ENCODE results near the gene GMPPA.

The GMPPA gene

GRCh38 chr2:219516888-219517287 is 18.2 kb downstream of the GMPPA start:
- H3K27ac ChIP-seq: no peak overlapping the region
- H3K9me3 ChIP-seq: no peaks in the 10 kb centered on the region
- peaks cover 0 to 38% of the 10 kb centered on the region in 2 donors for H3K27me3 ChIP-seq
- no peak for TF ChIP-seq CTCF (IDR thresholded peaks at IDR 0.05)
- H3K4me1 ChIP-seq: peaks cover 0 to 26% (median 16%) of the 10 kb centered on the region in 4 donors
- no peaks in the 10 kb centered on the region for H3K36me3 ChIP-seq
- no peak overlapping the region for H3K4me3 ChIP-seq
- no peak for DNase-seq
- intact Hi-C loops (cut with DNase I; ENCODE audit: low total_unique reads): no loop called here

- no peak for DNase-seq
- Histone ChIP-seq H3K4me1 (peaks cover 0 to 34% (median 27%) of the 10 kb centered on the region in 4 donors), H3K27me3 (peaks cover 0 to 25% of the 10 kb centered on the region in 2 donors), H3K4me3 (no peak overlapping the region), H3K9me3 (no peaks in the 10 kb centered on the region), H3K36me3 (no peaks in the 10 kb centered on the region), H3K27ac (no peak overlapping the region)
- intact Hi-C loops (cut with DNase I; ENCODE audit: low total_unique reads): no loop called here
- TF ChIP-seq CTCF (IDR thresholded peaks at IDR 0.05): no peak
Measured at GRCh38 chr2:219517954-219518778, 19.5 kb downstream of the GMPPA start.

GRCh38 chr2:219519526-219519916 is 20.8 kb downstream of the GMPPA start:
- Histone ChIP-seq H3K36me3 (no peaks in the 10 kb centered on the region), H3K27me3 (peaks cover 0 to 14% of the 10 kb centered on the region in 2 donors)

GRCh38 chr2:219520079-219520478 is 21.4 kb downstream of the GMPPA start:
- no peak overlapping the region for H3K4me3 ChIP-seq
- H3K4me1 ChIP-seq: peaks cover 0 to 25% (median 19%) of the 10 kb centered on the region in 4 donors
- no peaks in the 10 kb centered on the region for H3K9me3 ChIP-seq
- TF ChIP-seq CTCF (IDR thresholded peaks at IDR 0.05): no peak
- no peak for DNase-seq
- H3K36me3 ChIP-seq: no peaks in the 10 kb centered on the region
- H3K27ac ChIP-seq: no peak overlapping the region
- H3K27me3 ChIP-seq: peaks cover 0 to 8% of the 10 kb centered on the region in 2 donors
- intact Hi-C loops (cut with DNase I; ENCODE audit: low total_unique reads): no loop called here

More at GRCh38 chr2:219519526-219519916, 20.8 kb downstream of the GMPPA start:
- Histone ChIP-seq H3K4me1 (peaks cover 0 to 27% (median 20%) of the 10 kb centered on the region in 4 donors), H3K9me3 (no peaks in the 10 kb centered on the region), H3K4me3 (no peak overlapping the region), H3K27ac (no peak overlapping the region)
- DNase-seq: no peak
- intact Hi-C loops (cut with DNase I; ENCODE audit: low total_unique reads): no loop called here
- no peak for TF ChIP-seq CTCF (IDR thresholded peaks at IDR 0.05)

- intact Hi-C loops (cut with DNase I; ENCODE audit: low total_unique reads): no loop called here
- no peaks in the 10 kb centered on the region for H3K36me3 ChIP-seq
- no peaks in the 10 kb centered on the region for H3K9me3 ChIP-seq
- H3K4me1 ChIP-seq: peaks cover 0 to 25% (median 19%) of the 10 kb centered on the region in 4 donors
- TF ChIP-seq CTCF (IDR thresholded peaks at IDR 0.05): peak; percentile 59 to 65
- H3K27ac ChIP-seq: peak overlapping the region in 1 of 2 donors; percentile 53
- H3K4me3 ChIP-seq: no peak overlapping the region
- no peak for DNase-seq
- peaks cover 0 to 1% of the 10 kb centered on the region in 2 donors for H3K27me3 ChIP-seq
Measured at GRCh38 chr2:219521066-219521880, 22.6 kb downstream of the GMPPA start.

All from tibial artery (tissue), 4 donors.